ENCODE measurements around the gene TSSC4.

- TF ChIP-seq, protein P1, sequence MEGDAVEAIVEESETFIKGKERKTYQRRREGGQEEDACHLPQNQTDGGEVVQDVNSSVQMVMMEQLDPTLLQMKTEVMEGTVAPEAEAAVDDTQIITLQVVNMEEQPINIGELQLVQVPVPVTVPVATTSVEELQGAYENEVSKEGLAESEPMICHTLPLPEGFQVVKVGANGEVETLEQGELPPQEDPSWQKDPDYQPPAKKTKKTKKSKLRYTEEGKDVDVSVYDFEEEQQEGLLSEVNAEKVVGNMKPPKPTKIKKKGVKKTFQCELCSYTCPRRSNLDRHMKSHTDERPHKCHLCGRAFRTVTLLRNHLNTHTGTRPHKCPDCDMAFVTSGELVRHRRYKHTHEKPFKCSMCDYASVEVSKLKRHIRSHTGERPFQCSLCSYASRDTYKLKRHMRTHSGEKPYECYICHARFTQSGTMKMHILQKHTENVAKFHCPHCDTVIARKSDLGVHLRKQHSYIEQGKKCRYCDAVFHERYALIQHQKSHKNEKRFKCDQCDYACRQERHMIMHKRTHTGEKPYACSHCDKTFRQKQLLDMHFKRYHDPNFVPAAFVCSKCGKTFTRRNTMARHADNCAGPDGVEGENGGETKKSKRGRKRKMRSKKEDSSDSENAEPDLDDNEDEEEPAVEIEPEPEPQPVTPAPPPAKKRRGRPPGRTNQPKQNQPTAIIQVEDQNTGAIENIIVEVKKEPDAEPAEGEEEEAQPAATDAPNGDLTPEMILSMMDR (IDR thresholded peaks at IDR 0.05) = no peak
- TF ChIP-seq POLR2A (IDR thresholded peaks at IDR 0.05) (no peak), POLR2AphosphoS5 (IDR thresholded peaks at IDR 0.05) (no peak)
Measured at GRCh38 chr11:2435288-2436012, 34.9 kb downstream of the TSSC4 start.

All from gastroesophageal sphincter (tissue), 3 donors.